ENCODE results near the gene KIAA1671.

Gene KIAA1671

GRCh38 chr22:24928322-24928721 lies 24.2 kb upstream of the KIAA1671 start:
- DNase-seq (ENCODE audit: low read depth): no peak
- no peak overlapping the region for H3K4me3 ChIP-seq (replicated peaks; ENCODE audit: low read depth, low read length)
- no peak for TF ChIP-seq CTCF (IDR thresholded peaks at IDR 0.05; ENCODE audit: low read length, missing control alignments)

- no peak for TF ChIP-seq CTCF (IDR thresholded peaks at IDR 0.05; ENCODE audit: low read length, missing control alignments)
- no peak overlapping the region for H3K4me3 ChIP-seq (replicated peaks; ENCODE audit: low read depth, low read length)
- no peak for DNase-seq (ENCODE audit: low read depth)
Measured at GRCh38 chr22:24930678-24931077, 21.8 kb upstream of the KIAA1671 start.

- TF ChIP-seq CTCF (IDR thresholded peaks at IDR 0.05; ENCODE audit: low read length, missing control alignments): no peak
- no peak for DNase-seq (ENCODE audit: low read depth)
- no peak overlapping the region for H3K4me3 ChIP-seq (replicated peaks; ENCODE audit: low read depth, low read length)
Measured at GRCh38 chr22:24935771-24936483, 16.6 kb upstream of the KIAA1671 start.

GRCh38 chr22:24937114-24937513 lies 15.4 kb upstream of the KIAA1671 start:
- DNase-seq (ENCODE audit: low read depth): peak; percentile 56
- peak; percentile 68 for TF ChIP-seq CTCF (IDR thresholded peaks at IDR 0.05; ENCODE audit: low read length, missing control alignments)
- H3K4me3 ChIP-seq (replicated peaks; ENCODE audit: low read depth, low read length): no peak overlapping the region

GRCh38 chr22:24938741-24939341 lies 13.7 kb upstream of the KIAA1671 start:
- TF ChIP-seq CTCF (IDR thresholded peaks at IDR 0.05; ENCODE audit: low read length, missing control alignments): peak; percentile 75
- peak; percentile 63 for DNase-seq (ENCODE audit: low read depth)
- H3K4me3 ChIP-seq (replicated peaks; ENCODE audit: low read depth, low read length): no peak overlapping the region

- H3K4me3 ChIP-seq (replicated peaks; ENCODE audit: low read depth, low read length): no peak overlapping the region
- no peak for DNase-seq (ENCODE audit: low read depth)
- no peak for TF ChIP-seq CTCF (IDR thresholded peaks at IDR 0.05; ENCODE audit: low read length, missing control alignments)
Measured at GRCh38 chr22:24942301-24942700, 10.2 kb upstream of the KIAA1671 start.
